PC-9 (cell line): ENCODE data around the gene MELTF.

ENCODE experiments used
- CTCF ChIP-seq: fragments of 200-600 bp; sonication (generic); conservative IDR thresholded peaks from 2 replicates; pipeline ENCODE4 v1.6.1; 2017; ENCODE audit warnings: mixed run types, antibody characterized with exemption, mild to moderate bottlenecking, moderate library complexity
- EZH2 ChIP-seq: fragments of 200-600 bp; sonication (generic); IDR thresholded peaks from 2 replicates; pipeline ENCODE4 v1.8.0; 2017; ENCODE audit warnings: antibody characterized with exemption, low read depth

GRCh38 chr3:197041875-197042488, 12.4 kb upstream of the MELTF start:
- no peak for TF ChIP-seq CTCF
- no peak for TF ChIP-seq EZH2
